PC-3 (cell line): ENCODE results near the gene KRT17. TPM values are rescaled to one million over a fixed set of nuclear protein-coding genes. Genes with fewer than 3 reads are reported as not detected.
A peak's percentile ranks its signal among the peaks of the same experiment; 100 is the strongest.

Experiments used
- ATAC-seq: fragments of 200-7000 bp; cut with Tn5 transposase; 2 replicates; pipeline ENCODE4 v1.9.1; 2020; ENCODE audit warnings: mild to moderate bottlenecking, moderate library complexity
- BruUV-seq: library from RNA; stranded (reverse); fragments of 400-500 nt; replicated peaks from 2 replicates; lab custom pipeline; 2021; lab: Mats Ljungman, UMichigan
- CTCF ChIA-PET: fragments of 300-600 bp; sonication (Branson Sonifier 250); formaldehyde crosslinking; loops from one replicate; lab custom pipeline; 2022; ENCODE audit warnings: antibody characterized with exemption; lab: Charles Lee
- POLR2A ChIA-PET: fragments of 300-600 bp; sonication (Branson Sonifier 250); formaldehyde crosslinking; loops from one replicate; lab custom pipeline; 2022; ENCODE audit warnings: antibody characterized with exemption; ENCODE audit not compliant: unreplicated experiment; lab: Charles Lee
- DNase-seq: peaks from one replicate; pipeline ENCODE4 v3.0.0-alpha.2; 2015
- H2AFZ ChIP-seq: fragments of 300-600 bp; sonication (generic); 2 replicates; pipeline ENCODE4 v1.6.0; 2016; ENCODE audit warnings: antibody characterized with exemption, low read length
- H3F3A ChIP-seq: fragments of 300-600 bp; sonication (generic); one replicate; pipeline ENCODE4 v1.6.0; 2017; ENCODE audit warnings: antibody characterized with exemption, low read length, control low read depth, mild to moderate bottlenecking; ENCODE audit not compliant: unreplicated experiment
- H3K27ac ChIP-seq: fragments of 300-600 bp; sonication (generic); 2 replicates; pipeline ENCODE4 v1.5.1; 2016; ENCODE audit warnings: mild to moderate bottlenecking, low read length
- H3K27me3 ChIP-seq: fragments of 300-600 bp; sonication (generic); 2 replicates; pipeline ENCODE4 v1.6.1; 2016; ENCODE audit warnings: low read length, mixed read lengths
- H3K36me3 ChIP-seq: fragments of 300-600 bp; sonication (generic); 2 replicates; pipeline ENCODE4 v1.6.1; 2016; ENCODE audit warnings: low read depth, mixed run types, low read length, mixed read lengths
- H3K4me1 ChIP-seq: fragments of 300-600 bp; sonication (generic); 2 replicates; pipeline ENCODE4 v1.5.1; 2016; ENCODE audit warnings: low read length; ENCODE audit not compliant: insufficient read depth
- H3K4me2 ChIP-seq: fragments of 300-600 bp; sonication (generic); 2 replicates; pipeline ENCODE4 v1.6.0; 2016; ENCODE audit warnings: low read length
- H3K4me3 ChIP-seq: fragments of 300-600 bp; sonication (generic); 2 replicates; pipeline ENCODE4 v1.5.1; 2016; ENCODE audit warnings: mild to moderate bottlenecking, low read length, mixed read lengths
- H3K79me2 ChIP-seq: fragments of 300-600 bp; sonication (generic); 2 replicates; pipeline ENCODE4 v1.6.1; 2017; ENCODE audit warnings: low read length, mixed read lengths
- H3K9ac ChIP-seq: fragments of 300-600 bp; sonication (generic); 2 replicates; pipeline ENCODE4 v1.6.0; 2016; ENCODE audit warnings: mild to moderate bottlenecking, low read length
- H3K9me2 ChIP-seq: fragments of 300-600 bp; sonication (generic); replicated peaks from 2 replicates; pipeline ENCODE4 v1.6.1; 2016; ENCODE audit warnings: mixed run types, low read length, mixed read lengths
- H3K9me3 ChIP-seq: fragments of 300-600 bp; sonication (generic); 2 replicates; pipeline ENCODE4 v1.6.1; 2016; ENCODE audit warnings: low read length, mixed read lengths
- H4K20me1 ChIP-seq: fragments of 300-600 bp; sonication (generic); 2 replicates; pipeline ENCODE4 v1.6.1; 2016; ENCODE audit warnings: low read length, mixed read lengths
- CTCF ChIP-seq: fragments of 300-600 bp; sonication (generic); conservative IDR thresholded peaks from 2 replicates; pipeline ENCODE4 v1.5.1; 2017; ENCODE audit warnings: antibody characterized with exemption, low read depth, mild to moderate bottlenecking, low read length
- EZH2 ChIP-seq: fragments of 300-600 bp; sonication (generic); IDR thresholded peaks from one replicate; pipeline ENCODE4 v1.6.1; 2017; ENCODE audit warnings: antibody characterized with exemption, mild to moderate bottlenecking, low read length; ENCODE audit not compliant: unreplicated experiment
- EZH2phosphoT487 ChIP-seq: fragments of 300-600 bp; sonication (generic); IDR thresholded peaks from 2 replicates; pipeline ENCODE4 v1.6.1; 2018; ENCODE audit warnings: mild to moderate bottlenecking, antibody characterized with exemption, low read length, borderline replicate concordance
- intact Hi-C: fragments of 100-400 bp; cut with micrococcal nuclease; formaldehyde crosslinking; loops from 2 replicates; pipeline ENCODE4 v1.9.0; 2023
- total RNA-seq: library from RNA; depleted of rRNA; stranded (reverse); fragments of >200 nt; gene quantifications from 2 replicates; pipeline ENCODE4 v1.2.3, GENCODE V29; 2014

KRT17 gene
- total RNA-seq, 1 experiment from 2014 or later = 92.1 TPM

GRCh38 chr17:41619036-41619926 lies 5.1 kb downstream of the KRT17 start:
- POLR2A ChIA-PET = no interaction called here
- Histone ChIP-seq H3K79me2 (no peaks in the 10 kb centered on the region), H3F3A (no peaks in the 10 kb centered on the region), H3K4me3 (no peak overlapping the region), H3K27ac (0 out of 2 replicates have a peak overlapping the region, but pooled peaks have one; percentile 25), H3K36me3 (no peaks in the 10 kb centered on the region), H3K4me1 (no peaks in the 10 kb centered on the region; the same call in 1 of the 2 replicates), H3K4me2 (no peak overlapping the region), H2AFZ (no peak overlapping the region), H4K20me1 (no peaks in the 10 kb centered on the region), H3K9ac (no peak overlapping the region), H3K27me3 (no peaks in the 10 kb centered on the region), H3K9me2 (no peaks in the 10 kb centered on the region), H3K9me3 (no peaks in the 10 kb centered on the region)
- CTCF ChIA-PET = no interaction called here
- intact Hi-C loops = no loop called here
- DNase-seq = peak; percentile 37
- ATAC-seq = no peak; the same call in 1 of the 2 replicates
- BruUV-seq = no TSS peak
- TF ChIP-seq CTCF (no peak), EZH2 (no peak), EZH2phosphoT487 (no peak)

- intact Hi-C loops = no loop called here
- CTCF ChIA-PET = no interaction called here
- ATAC-seq = no peak
Observed at GRCh38 chr17:41618341-41619035, 5.9 kb downstream of the KRT17 start.

More at GRCh38 chr17:41618341-41619035, 5.9 kb downstream of the KRT17 start:
- Histone ChIP-seq H3K27me3 (no peaks in the 10 kb centered on the region), H3K4me3 (no peak overlapping the region), H3K9me2 (no peaks in the 10 kb centered on the region), H3F3A (no peaks in the 10 kb centered on the region), H2AFZ (no peak overlapping the region), H3K4me2 (no peak overlapping the region), H3K4me1 (no peaks in the 10 kb centered on the region; the same call in 1 of the 2 replicates), H3K9ac (no peak overlapping the region), H4K20me1 (no peaks in the 10 kb centered on the region), H3K79me2 (no peaks in the 10 kb centered on the region), H3K27ac (no peak overlapping the region), H3K36me3 (no peaks in the 10 kb centered on the region), H3K9me3 (no peaks in the 10 kb centered on the region)
- POLR2A ChIA-PET = no interaction called here
- no peak for DNase-seq
- no TSS peak for BruUV-seq
- TF ChIP-seq EZH2phosphoT487 (no peak), EZH2 (no peak), CTCF (no peak)
